Neutrophil (primary cell): ENCODE data around the gene GUCY1A1.

ENCODE experiments used
- H3K27ac ChIP-seq: fragments of 200-600 bp; sonication (generic); 2 replicates; pipeline ENCODE4 v1.5.1; 2016; ENCODE audit warnings: mild to moderate bottlenecking, moderate library complexity
- H3K27me3 ChIP-seq: fragments of 200-600 bp; sonication (generic); 2 replicates; pipeline ENCODE4 v1.6.0; 2016; ENCODE audit warnings: mild to moderate bottlenecking
- H3K36me3 ChIP-seq: fragments of 200-600 bp; sonication (generic); 2 replicates; pipeline ENCODE4 v1.5.1; 2017
- H3K4me1 ChIP-seq, 2 experiments: fragments of 200-600 bp in 1 of 2; sonication (generic) in 1 of 2; 1 replicate in 1 of 2; 2 replicates in 1 of 2; pipeline versions ENCODE4 v1.5.1 to v1.6.1; 2013 to 2016; ENCODE audit warnings: low read depth in 1 of 2, low read length in 1 of 2, mild to moderate bottlenecking in 1 of 2, moderate library complexity in 1 of 2; ENCODE audit not compliant: control insufficient read depth in 1 of 2, insufficient read depth in 1 of 2
- H3K4me3 ChIP-seq, 2 experiments: fragments of 200-600 bp in 1 of 2; sonication (generic) in 1 of 2; 1 replicate in 1 of 2; 2 replicates in 1 of 2; pipeline ENCODE4 v1.5.1; 2013 to 2016; ENCODE audit warnings: low read depth in 1 of 2, low read length in 1 of 2, mild to moderate bottlenecking in 1 of 2, moderate library complexity in 1 of 2
- H3K9me3 ChIP-seq: fragments of 200-600 bp; sonication (generic); 2 replicates; pipeline ENCODE4 v1.5.1; 2016
- TF ChIP-seq, protein P1 (sequence below): fragments of 200-600 bp; sonication (generic); IDR thresholded peaks from 2 replicates; pipeline ENCODE4 v1.5.1; 2016; ENCODE audit warnings: antibody characterized with exemption

GUCY1A1 gene

DNA sequence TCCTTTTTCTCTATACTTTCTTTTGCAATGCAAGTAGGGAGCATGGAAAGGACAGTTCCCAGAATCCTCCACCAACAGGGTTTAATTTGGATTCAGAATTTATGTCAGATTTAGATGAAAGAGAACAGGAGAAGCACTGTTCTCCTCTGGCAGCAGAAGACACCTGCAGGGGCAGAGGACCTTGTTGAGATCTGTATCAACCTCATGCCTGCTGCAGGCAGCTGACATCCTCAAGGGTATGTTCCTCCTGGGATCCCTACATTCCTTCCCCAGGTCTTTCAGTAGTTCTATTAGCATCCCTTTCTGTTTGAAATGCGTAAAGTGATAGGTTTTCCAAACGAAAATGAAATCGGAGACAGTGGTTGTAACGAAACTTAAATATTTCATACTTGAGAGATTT lies 10.6 kb upstream of the GUCY1A1 start:
- Histone ChIP-seq H3K9me3 (no peaks in the 10 kb centered on the region), H3K4me1 (no peaks in the 10 kb centered on the region), H3K36me3 (no peaks in the 10 kb centered on the region), H3K27ac (no peak overlapping the region), H3K27me3 (no peaks in the 10 kb centered on the region), H3K4me3 (no peak overlapping the region)
- TF ChIP-seq, protein P1, sequence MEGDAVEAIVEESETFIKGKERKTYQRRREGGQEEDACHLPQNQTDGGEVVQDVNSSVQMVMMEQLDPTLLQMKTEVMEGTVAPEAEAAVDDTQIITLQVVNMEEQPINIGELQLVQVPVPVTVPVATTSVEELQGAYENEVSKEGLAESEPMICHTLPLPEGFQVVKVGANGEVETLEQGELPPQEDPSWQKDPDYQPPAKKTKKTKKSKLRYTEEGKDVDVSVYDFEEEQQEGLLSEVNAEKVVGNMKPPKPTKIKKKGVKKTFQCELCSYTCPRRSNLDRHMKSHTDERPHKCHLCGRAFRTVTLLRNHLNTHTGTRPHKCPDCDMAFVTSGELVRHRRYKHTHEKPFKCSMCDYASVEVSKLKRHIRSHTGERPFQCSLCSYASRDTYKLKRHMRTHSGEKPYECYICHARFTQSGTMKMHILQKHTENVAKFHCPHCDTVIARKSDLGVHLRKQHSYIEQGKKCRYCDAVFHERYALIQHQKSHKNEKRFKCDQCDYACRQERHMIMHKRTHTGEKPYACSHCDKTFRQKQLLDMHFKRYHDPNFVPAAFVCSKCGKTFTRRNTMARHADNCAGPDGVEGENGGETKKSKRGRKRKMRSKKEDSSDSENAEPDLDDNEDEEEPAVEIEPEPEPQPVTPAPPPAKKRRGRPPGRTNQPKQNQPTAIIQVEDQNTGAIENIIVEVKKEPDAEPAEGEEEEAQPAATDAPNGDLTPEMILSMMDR: no peak

GRCh38 chr4:155657169-155657568 lies 9.5 kb upstream of the GUCY1A1 start:
- no peak overlapping the region for H3K27ac ChIP-seq
- H3K4me3 ChIP-seq: no peak overlapping the region
- no peaks in the 10 kb centered on the region for H3K9me3 ChIP-seq
- no peaks in the 10 kb centered on the region for H3K36me3 ChIP-seq
- TF ChIP-seq, protein P1: no peak
- no peaks in the 10 kb centered on the region for H3K4me1 ChIP-seq
- H3K27me3 ChIP-seq: no peaks in the 10 kb centered on the region

GRCh38 chr4:155657985-155658680 lies 8.5 kb upstream of the GUCY1A1 start:
- H3K4me3 ChIP-seq: no peak overlapping the region
- TF ChIP-seq, protein P1: no peak
- H3K27me3 ChIP-seq: no peaks in the 10 kb centered on the region
- no peaks in the 10 kb centered on the region for H3K36me3 ChIP-seq
- no peak overlapping the region for H3K27ac ChIP-seq
- H3K9me3 ChIP-seq: no peaks in the 10 kb centered on the region
- H3K4me1 ChIP-seq: no peaks in the 10 kb centered on the region

DNA sequence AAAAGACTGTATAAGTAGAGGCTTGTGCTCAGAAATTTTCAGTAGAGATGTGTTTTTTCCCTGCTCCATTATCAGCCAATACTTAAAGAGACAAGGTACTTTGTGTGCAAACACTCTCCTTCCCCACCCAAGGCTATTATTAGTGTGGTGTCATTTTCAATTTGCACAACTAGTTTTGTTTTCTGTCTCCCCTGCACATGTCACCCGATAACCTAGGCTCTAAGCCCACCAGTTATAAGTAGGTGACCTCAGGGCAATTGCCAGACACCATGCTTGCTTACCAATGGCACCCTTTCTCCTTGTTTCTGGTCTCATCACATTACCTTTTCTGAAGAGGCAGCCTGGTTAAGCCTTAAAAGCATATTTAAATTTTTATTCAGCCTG lies 8.0 kb upstream of the GUCY1A1 start:
- Histone ChIP-seq H3K9me3 (no peaks in the 10 kb centered on the region), H3K4me3 (no peak overlapping the region), H3K27me3 (no peaks in the 10 kb centered on the region), H3K36me3 (no peaks in the 10 kb centered on the region), H3K27ac (no peak overlapping the region), H3K4me1 (no peaks in the 10 kb centered on the region)
- TF ChIP-seq, protein P1: no peak

DNA sequence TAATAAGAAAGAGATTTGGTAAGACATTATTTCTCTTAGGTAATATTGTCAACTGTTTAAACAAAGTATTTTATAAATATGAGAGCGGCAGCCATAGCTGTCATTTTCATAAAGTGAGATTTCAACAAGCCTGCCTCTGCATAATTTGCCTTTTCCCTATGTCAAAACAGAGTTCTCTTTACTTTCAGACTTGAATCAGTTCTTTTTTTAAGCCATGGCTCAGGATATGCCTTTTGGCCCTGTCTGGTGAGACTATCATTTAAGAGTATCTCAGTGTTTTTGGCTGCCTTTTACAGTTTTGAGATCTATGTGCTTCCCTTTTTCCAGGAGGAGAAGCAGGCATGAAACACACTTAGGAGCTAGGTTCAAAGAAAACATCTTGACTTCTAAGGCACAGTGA lies 7.5 kb upstream of the GUCY1A1 start:
- H3K36me3 ChIP-seq: no peaks in the 10 kb centered on the region
- H3K4me3 ChIP-seq: no peak overlapping the region
- H3K4me1 ChIP-seq: no peaks in the 10 kb centered on the region
- no peaks in the 10 kb centered on the region for H3K27me3 ChIP-seq
- TF ChIP-seq, protein P1: no peak
- H3K9me3 ChIP-seq: no peaks in the 10 kb centered on the region
- no peak overlapping the region for H3K27ac ChIP-seq
